ENCODE data around the gene CRLF2.

CRLF2 gene

GRCh38 chrX:1167918-1168481 is 44.4 kb downstream of the CRLF2 start:
- H3K9me3 ChIP-seq (ENCODE audit: insufficient read depth, low read length): no peaks in the 10 kb centered on the region
- H3K27ac ChIP-seq (ENCODE audit: low read depth, low read length): no peak overlapping the region
- H3K27me3 ChIP-seq (ENCODE audit: low read length): no peaks in the 10 kb centered on the region
- H2AFZ ChIP-seq (ENCODE audit: low read depth, low read length, severe bottlenecking): no peak overlapping the region
- no peak overlapping the region for H3K9ac ChIP-seq (ENCODE audit: low read length)
- H4K20me1 ChIP-seq (ENCODE audit: low read depth, low read length): no peaks in the 10 kb centered on the region
- H3K4me3 ChIP-seq (ENCODE audit: insufficient read depth, low read length, poor library complexity, severe bottlenecking): no peak overlapping the region
- no peaks in the 10 kb centered on the region for H3F3A ChIP-seq (ENCODE audit: insufficient read depth)
- no peaks in the 10 kb centered on the region for H3K9me2 ChIP-seq (replicated peaks; ENCODE audit: insufficient read depth, low read length)
- no peaks in the 10 kb centered on the region for H3K36me3 ChIP-seq (ENCODE audit: low read length)
- H3K79me2 ChIP-seq (ENCODE audit: insufficient read depth, low read length): no peaks in the 10 kb centered on the region
- H3K4me2 ChIP-seq (ENCODE audit: low read depth, low read length, poor library complexity, severe bottlenecking): no peak overlapping the region
- TF ChIP-seq CTCF (IDR thresholded peaks at IDR 0.05; ENCODE audit: insufficient read depth, low read length, poor library complexity, severe bottlenecking) (no peak), EZH2phosphoT487 (conservative IDR thresholded peaks at IDR 0.05; ENCODE audit: low read length) (no peak)

GRCh38 chrX:1167466-1167865 is 45.0 kb downstream of the CRLF2 start:
- Histone ChIP-seq H3K4me3 (ENCODE audit: insufficient read depth, low read length, poor library complexity, severe bottlenecking) (no peak overlapping the region), H3K79me2 (ENCODE audit: insufficient read depth, low read length) (no peaks in the 10 kb centered on the region), H3K9me2 (replicated peaks; ENCODE audit: insufficient read depth, low read length) (no peaks in the 10 kb centered on the region), H3K27ac (ENCODE audit: low read depth, low read length) (no peak overlapping the region), H2AFZ (ENCODE audit: low read depth, low read length, severe bottlenecking) (no peak overlapping the region), H3F3A (ENCODE audit: insufficient read depth) (no peaks in the 10 kb centered on the region), H3K4me2 (ENCODE audit: low read depth, low read length, poor library complexity, severe bottlenecking) (no peak overlapping the region), H3K36me3 (ENCODE audit: low read length) (no peaks in the 10 kb centered on the region), H3K27me3 (ENCODE audit: low read length) (no peaks in the 10 kb centered on the region), H3K9ac (ENCODE audit: low read length) (no peak overlapping the region), H4K20me1 (ENCODE audit: low read depth, low read length) (no peaks in the 10 kb centered on the region), H3K9me3 (ENCODE audit: insufficient read depth, low read length) (no peaks in the 10 kb centered on the region)
- no peak for TF ChIP-seq CTCF (IDR thresholded peaks at IDR 0.05; ENCODE audit: insufficient read depth, low read length, poor library complexity, severe bottlenecking)
- no peak for TF ChIP-seq EZH2phosphoT487 (conservative IDR thresholded peaks at IDR 0.05; ENCODE audit: low read length)

- Histone ChIP-seq H3K9me3 (ENCODE audit: insufficient read depth, low read length) (no peaks in the 10 kb centered on the region), H3K4me2 (ENCODE audit: low read depth, low read length, poor library complexity, severe bottlenecking) (no peak overlapping the region)
These were observed 46.8 kb downstream of the CRLF2 start for GRCh38 chrX:1165535-1166196.

More at GRCh38 chrX:1165535-1166196, 46.8 kb downstream of the CRLF2 start:
- Histone ChIP-seq H3K9ac (ENCODE audit: low read length) (no peak overlapping the region), H3K4me3 (ENCODE audit: insufficient read depth, low read length, poor library complexity, severe bottlenecking) (no peak overlapping the region), H3K9me2 (replicated peaks; ENCODE audit: insufficient read depth, low read length) (no peaks in the 10 kb centered on the region), H3K27ac (ENCODE audit: low read depth, low read length) (no peak overlapping the region), H3K79me2 (ENCODE audit: insufficient read depth, low read length) (no peaks in the 10 kb centered on the region), H3K36me3 (ENCODE audit: low read length) (no peaks in the 10 kb centered on the region), H4K20me1 (ENCODE audit: low read depth, low read length) (no peaks in the 10 kb centered on the region), H3K27me3 (ENCODE audit: low read length) (no peaks in the 10 kb centered on the region), H3F3A (ENCODE audit: insufficient read depth) (no peaks in the 10 kb centered on the region), H2AFZ (ENCODE audit: low read depth, low read length, severe bottlenecking) (no peak overlapping the region)
- TF ChIP-seq CTCF (IDR thresholded peaks at IDR 0.05; ENCODE audit: insufficient read depth, low read length, poor library complexity, severe bottlenecking) (no peak), EZH2phosphoT487 (conservative IDR thresholded peaks at IDR 0.05; ENCODE audit: low read length) (no peak)

All from SU-DHL-6 (cell line).